ENCODE measurements around the gene NAIF1.
"Not testable (repeated sequence)": the region's sequence is repeated elsewhere in the genome, so short reads cannot be mapped to it uniquely, and the experiment has no call there.

Gene NAIF1

DNA sequence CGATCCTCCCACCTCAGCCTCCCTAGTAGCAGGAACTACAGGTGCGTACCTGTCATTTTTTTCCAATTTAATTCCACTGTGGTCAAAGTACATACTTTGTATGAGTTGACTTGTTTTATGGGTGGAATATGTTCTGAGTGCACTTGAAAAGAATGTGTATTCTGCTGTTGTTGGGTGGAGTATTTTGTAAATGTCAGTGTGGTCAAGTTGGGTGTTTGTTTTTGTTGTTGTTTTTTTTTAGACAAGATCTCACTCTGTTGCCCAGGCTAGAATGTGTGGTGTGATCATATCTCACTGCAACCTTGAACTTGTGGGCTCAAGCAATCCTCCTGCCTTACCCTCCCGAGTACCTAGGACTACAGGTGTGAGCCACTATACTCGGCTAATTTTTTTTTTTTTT, 18.8 kb upstream of the NAIF1 start:
- no peak for DNase-seq (ENCODE audit: low read depth in 2 of 2)

DNA sequence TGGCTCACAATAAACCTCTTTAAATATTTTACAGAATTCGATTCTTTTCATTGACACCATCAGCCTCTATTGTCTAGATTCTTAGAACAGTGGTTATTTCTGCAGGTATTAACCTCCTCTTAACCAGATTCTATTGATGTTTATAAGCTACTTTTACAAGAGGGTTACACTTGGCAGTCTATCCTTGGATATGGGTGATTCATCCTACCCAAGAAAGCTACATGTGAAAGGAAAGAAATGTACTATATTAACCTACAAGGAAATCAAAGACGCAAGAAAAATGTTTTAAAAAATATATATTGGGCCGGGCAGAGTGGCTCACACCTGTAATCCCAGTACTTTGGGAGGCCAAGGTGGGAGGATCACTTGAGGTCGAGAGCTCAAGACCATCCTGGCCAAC, 17.6 kb upstream of the NAIF1 start:
- DNase-seq (ENCODE audit: low read depth in 2 of 2): no peak

DNA sequence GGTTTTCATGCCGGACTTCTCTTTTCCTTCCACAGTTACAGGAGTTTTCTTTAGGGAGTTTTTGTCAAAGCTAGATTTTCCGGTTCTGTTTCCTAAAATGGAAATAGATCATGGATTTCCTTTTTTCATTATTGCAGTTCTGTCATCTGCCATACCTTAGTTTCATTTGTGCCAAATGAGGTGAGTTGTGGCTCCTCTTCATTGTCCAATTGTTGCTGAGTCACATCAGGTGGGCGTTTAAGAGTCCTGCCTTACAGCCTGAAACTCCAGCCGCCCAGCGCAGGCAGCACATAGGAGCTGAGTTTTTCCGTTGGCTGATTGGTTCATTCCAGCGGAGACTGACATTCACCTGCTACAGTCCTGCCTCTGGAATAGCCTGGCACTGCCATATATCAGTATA, 15.0 kb upstream of the NAIF1 start:
- no peak for DNase-seq (ENCODE audit: low read depth in 2 of 2)

DNA sequence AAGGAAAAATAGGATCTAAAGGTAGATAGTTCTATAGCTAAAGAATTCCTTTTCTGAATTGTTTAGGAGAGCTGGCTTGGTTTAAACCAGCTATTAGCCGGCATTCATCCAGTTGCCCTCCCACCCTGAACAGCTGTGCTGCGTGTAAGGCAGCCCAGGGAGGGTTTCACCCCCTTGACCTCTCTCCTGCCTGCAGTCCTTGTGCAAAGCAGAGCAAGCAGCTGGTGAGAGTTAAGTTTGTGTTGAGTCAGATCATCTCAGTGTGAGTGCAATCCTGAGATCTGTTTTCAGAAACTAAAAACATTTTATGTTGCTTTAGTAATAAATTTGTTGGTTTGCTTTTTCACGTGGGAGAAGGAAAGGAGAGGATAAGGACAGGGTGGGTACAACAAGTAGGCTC, 13.9 kb upstream of the NAIF1 start:
- DNase-seq (ENCODE audit: low read depth in 2 of 2): no peak

DNA sequence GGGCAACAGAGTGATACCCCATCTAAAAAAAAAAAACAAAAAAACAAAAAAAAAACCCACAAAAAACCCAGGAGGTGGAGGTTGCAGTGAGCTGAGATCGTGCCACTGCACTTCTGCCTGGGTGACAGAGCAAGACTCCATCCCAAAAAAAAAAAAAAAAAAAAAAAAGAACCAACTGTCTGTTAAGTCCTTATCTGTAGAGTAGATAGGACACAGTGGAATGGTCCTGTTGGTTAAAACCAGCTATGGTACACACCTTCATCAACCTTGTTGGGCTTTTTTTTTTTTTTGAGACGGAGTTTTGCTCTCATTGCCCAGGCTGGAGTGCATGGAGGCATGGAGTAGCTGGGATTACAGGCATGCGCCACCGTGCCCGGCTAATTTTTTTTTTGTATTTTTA, 13.1 kb upstream of the NAIF1 start:
- no peak for DNase-seq (ENCODE audit: low read depth in 2 of 2)

DNA sequence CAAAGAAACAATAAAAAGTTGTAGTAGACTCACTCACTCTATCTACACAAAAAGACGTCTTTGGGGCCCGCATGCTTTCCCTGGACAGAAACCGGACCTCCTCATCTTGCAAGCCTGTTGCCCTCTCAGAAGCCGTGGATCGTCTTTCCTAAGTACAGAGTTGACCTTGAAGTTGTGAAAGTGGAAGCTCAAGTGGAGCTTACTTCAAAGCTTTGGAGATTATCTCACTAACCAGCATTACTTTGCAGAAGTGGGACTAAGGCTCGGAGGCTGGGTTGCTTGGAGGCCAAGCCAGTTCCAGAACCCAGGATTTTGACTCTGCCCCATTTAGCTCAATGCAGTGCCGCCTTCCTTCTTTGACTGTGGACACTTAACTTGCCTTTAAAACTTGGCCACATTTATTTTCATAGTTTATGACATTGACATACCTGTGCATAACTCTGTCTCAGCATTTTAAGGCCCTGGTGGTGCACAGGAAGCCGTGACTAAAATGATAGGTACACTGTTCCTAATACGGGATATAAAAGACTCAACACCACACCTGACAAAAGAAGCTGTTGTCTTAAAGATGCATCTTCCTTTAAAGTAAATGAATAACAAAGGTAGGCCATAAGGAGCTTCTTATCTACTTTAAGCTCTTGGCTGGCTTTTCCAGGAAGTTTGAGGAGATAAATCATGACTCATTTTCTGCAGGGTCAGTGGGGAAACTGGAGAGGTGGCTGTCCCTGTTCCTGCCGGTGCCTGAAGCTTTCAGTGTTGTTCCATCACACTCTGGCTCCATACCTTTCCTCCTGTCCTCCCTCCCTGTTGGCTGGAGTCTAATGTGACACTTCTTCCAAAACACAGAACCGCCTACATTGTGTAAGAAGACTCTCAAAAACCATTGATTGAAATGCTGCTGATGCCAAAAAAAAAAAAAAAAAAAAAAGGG, 11.6 kb upstream of the NAIF1 start:
- no peak for DNase-seq (ENCODE audit: low read depth in 2 of 2)

DNA sequence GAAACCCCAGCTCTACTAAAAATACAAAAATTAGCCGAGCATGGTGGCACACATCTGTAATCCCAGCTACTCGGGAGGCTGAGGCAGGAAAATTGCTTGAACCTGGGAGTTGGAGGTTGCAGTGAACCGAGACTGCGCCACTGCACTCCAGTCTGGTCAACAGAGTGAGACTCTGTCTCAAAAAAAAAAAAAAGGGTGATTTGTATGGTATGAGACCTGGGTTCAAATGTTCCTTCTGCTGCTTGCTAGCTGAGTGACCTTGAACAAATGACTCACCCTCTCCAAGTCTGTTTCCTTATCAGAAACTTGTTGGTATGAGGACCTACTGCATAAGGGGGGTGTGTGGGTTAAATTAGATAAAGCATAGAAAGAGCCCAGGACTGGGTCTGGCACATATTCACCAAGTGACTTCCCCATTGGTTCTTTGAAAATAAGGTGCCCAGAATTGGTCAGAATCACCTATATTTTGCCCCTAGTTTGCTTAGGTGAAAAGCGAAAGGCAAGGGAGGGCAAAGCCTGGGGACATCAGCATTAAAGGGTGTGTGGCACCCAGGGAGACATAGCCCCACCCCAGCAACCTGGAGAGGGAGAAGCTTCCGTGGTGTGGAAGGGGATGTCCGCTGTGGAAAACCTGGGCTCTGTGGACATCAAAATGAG, 10.9 kb upstream of the NAIF1 start:
- DNase-seq (ENCODE audit: low read depth in 2 of 2): no peak

DNA sequence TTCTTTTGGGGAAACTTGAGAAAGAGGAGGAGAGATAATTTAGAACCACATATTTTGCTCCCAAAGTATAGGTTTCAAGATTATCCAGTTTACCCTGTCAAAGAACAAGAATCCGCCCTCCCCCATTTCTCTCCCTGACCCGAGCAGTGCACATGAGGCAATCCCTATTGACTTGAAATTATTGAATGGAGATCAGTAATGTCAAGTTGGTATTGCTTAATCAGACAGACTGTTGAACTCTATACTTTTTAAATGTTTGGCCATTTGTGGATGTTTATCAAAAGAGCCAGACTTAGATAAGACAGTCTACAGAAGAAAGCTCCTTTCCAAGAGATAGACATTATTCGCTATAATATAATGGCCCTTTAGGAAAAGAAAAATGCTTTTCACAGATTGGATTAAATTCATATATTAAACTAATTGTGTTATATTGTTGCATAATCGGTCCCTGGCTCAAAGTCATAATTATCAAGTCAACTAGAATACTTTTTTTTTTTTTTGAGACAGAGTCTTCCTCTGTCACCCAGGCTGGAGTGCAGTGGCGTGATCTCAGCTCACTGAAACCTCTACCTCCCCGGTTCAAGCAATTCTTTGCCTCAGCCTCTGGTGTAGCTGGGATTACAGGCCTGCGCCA, 6.2 kb upstream of the NAIF1 start:
- no peak for DNase-seq (ENCODE audit: low read depth in 2 of 2)

DNA sequence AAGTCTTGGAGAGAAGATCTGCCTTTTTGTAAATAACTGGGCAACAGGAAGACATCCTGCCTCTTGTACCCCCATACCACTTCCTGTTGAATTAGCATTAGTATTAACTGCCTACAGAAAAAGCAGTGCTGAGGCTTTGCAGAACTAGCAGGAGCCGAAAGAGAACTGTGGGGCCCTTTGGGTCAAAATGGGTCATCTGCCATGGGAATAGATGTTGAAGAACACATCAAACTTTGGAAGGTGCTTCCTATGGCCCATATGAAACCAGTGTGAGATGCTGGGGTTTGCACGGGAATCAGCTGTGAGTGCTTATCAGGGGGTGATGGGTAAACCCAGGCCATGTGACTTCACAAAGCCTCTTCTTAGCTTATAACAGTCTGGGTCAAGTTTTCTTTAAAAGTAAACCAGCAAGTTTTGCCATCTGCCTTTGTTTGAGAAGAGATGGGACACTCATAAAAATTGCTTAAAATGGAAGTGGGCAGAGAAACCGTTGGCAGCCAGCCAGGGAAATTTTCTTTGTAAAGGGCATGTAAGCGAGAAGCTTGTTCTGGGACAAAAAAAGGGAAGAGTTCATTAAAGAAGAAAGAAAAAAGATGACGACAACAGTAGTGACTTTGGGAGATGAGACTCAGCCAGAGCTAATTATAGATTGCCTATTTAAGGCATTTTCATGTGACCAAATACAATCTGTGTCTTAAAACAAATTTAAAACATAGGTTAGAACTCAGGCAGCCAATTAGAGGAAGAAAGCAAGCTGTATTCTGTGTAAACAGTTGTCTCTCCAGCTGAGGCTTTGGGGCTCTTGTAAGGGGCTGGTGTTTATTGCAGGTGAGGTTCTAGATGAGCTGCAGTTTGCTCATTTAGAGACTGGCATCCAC, 5.3 kb upstream of the NAIF1 start:
- DNase-seq (ENCODE audit: low read depth in 2 of 2): peak in 1 of 2 donors; percentile 20

DNA sequence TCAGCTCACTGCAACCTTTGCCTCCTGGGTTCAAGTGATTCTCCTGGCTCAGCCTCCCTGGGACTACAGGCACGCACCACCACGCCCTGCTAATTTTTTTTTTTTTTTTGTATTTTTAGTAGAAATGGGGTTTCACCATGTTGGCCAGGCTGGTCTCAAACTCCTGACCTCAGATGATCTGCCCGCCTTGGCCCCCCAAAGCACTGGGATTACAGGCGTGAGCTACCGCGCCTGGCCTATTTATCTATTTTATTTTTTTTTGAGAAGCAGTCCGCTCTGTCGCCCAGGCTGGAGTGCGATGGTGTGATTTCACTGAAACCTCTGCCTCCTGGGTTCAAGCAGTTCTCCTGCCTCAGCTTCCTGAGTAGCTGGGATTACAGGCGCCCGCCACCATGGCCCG, 4.4 kb upstream of the NAIF1 start:
- DNase-seq (ENCODE audit: low read depth in 2 of 2): not testable (repeated sequence)

DNA sequence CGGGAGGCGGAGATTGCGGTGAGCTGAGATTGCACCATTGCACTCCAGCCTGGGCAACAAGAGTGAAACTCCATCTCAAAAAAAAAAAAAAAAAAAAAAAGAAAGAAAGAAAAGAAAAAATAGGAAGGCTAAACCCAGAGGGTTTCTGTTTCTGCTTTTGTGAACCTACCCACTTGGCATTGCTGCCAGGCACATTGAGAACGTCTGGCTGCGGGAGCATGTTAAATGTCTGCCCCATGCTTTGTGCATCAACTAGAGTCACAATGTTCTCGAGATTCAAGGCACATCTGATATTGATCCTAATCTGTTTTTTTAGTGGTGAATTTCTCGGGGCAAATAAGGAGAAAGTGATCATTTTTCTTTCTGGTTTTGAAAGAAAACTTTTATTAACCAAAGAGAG, 3.8 kb upstream of the NAIF1 start:
- DNase-seq (ENCODE audit: low read depth in 2 of 2): no peak

DNA sequence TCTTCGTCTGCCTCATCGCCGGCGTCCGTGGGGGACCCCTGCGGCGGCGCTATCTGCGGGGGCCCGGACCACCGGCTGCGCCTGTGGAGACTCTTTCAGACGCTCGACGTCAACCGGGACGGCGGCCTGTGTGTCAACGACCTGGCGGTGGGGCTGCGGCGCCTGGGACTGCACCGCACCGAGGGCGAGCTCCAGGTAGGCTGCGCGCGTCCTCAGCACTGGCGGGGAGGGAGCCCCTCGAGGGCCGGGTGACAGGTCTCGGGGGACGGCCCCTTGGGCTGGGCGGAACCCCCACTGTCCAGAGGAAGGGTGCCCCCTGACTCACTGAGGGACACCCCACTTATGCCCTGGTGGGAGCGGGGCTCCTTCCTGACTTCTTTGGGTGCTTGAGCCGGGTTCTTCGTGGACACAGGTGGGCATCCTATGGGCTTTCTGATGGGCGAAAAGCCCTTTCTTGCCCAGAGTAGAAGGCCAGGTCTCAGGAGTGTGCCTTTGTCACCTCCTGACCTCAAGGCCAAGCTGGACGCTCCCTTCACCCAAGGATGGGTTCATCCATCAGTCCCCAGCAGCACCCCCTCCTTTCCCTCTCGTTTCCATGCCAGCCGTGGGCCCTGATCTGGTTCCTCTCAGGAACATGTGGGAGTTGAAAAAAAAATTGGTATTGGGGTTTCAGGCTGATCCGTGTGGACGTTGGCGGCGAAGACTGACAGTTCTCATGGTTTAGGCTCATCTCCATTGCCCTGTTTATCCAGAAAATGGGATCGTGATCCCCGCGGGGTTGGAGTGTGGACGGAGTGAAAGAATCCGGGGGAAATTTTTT, 1.5 kb upstream of the NAIF1 start:
- DNase-seq (ENCODE audit: low read depth in 2 of 2): no peak

DNA sequence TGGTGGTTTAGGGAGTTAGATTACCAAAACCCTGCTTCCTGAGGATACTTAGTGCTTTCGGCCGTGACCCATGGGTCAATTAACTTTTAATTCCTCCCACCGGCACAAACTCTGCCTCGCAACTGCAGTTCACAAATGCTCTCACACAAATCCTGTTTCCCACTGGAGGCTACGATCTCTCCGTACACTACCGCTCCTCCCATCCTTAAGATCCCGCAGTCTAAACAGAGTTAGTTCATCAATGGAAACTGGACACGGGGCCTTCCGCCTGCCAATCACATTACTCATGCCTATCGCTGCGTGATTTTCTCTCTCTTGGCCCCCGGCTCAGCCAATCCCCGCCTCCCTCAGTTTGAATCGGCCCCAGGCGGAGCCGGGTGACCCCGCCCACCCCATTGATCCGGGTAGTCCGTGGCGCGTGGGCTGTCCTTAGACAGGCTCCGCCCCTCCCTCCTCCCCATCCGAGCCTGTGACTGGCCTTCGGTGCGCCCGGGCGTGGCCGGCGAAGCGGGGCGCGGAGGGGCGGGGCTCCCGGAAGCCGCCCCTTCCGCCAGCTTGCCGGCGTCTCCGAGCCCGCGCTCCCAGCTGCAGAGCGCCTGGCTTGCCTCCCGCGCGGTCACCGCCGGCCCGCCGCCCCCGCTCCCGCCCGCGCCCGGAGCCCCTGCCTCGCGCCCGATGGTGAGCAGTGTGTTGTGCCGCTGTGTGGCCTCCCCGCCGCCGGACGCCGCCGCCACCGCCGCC, 695 bp upstream of the NAIF1 start, which contains the start of gene SLC25A25:
TSS of gene SLC25A25 (plus strand) at position 588 of the 741 bp plus-strand sequence. CDS start at position 676, 88 bp downstream.
- DNase-seq (ENCODE audit: low read depth in 2 of 2): peak; percentile 100

DNA sequence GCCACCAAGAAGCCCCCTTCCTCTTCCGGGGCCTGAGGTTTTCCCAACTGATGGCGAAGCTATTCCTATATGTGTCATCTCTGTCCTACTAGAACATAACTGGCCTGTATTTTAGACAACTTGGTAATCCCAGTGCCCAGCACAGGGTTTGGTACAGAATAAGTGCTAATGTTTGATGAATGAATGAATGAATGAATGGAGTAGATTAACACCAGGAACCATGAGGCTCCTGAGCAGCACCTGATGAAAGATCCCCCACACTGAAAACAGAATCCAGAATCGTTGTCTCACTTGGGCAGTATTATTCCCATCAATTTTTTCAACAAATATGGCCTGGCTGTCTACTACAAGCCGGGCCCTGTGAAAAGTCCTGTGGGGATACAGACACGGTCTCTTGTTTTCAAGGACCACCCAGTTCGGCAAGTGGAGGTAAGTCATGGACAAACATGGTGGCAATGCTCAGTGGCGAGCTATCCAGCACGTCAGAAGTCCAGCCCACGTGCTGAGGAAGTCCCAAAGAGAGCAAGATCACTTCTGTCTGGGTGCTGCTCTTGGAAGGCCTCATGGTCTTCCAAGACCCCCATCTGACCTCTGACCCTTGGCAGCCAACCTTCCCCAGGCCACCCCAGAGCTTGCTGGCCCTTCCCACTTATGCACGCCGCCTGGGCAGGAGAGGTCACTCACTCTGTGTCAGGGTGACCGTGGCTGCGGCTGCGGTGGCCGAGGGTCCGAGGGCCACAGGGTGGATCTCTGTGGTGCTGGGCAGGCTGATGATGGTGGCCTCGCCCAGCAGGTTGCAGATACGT, 1.0 kb downstream of the NAIF1 start:
- DNase-seq (ENCODE audit: low read depth in 2 of 2): no peak

DNA sequence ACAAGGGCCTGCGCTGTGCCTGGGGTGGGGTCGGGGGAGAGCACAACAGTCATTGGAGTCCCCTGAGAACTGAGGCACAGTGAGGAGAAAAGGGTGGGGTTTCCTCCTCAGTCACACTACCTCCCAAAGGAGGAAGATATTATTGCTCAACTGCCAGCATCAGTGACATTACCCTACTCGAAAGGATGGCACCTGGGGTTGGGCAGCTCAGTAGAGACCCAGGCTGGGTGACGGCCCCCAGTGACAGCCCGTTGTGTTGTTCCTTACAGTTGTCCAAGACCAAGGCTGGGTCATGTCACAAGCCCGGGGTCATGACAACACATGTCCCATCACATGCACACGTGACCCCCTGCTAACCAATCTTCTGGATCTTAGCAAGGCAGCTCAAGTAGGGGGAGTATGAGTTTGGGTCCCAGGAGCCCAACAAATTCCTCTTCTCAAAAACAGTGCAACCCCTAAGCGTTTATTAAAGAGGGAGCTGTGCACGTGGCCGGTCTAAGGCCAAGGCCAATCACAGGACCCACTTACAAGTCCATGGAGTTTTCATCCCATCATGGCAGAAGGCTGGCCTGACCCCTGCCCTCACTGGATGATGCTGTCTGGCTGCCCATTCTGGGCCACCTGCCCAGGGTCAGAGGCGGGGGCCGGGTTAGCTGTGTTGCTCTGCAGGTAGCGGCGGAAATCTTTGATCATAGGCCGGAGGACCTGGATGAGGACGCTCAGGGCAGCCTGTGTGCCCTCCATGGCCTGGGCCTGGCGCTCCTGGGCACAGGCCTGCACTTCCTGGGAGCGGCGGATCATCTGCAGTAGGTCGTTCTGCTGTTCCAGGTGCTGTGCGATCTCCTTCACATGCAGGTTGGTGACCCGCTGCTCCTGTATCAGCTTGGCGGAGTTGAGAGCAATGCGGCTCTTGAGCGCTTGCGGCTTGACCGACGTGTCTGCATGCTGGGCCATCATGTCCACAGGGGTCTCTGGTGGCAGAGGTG, 4.0 kb downstream of the NAIF1 start:
- no peak for DNase-seq (ENCODE audit: low read depth in 2 of 2)

DNA sequence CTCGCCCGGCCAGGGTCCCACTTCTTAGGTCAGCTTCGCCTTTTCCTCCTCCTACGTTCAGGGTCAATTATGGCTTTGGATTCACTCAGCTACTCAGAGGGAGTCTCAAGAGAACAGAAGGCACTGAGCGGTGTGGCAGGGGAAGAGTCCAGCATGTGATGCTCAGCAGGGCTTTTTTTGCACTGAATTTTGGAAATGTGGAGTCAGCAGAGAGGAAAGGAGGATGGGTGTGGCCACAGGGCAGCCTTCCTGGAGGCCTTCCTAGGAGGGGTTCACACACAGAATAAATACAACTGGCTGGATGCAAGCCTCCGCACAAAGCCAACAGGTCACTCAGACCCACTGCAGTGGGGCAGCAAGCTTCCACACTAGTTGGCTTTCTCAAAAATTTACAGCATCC, 4.8 kb downstream of the NAIF1 start:
- DNase-seq (ENCODE audit: low read depth in 2 of 2): no peak

DNA sequence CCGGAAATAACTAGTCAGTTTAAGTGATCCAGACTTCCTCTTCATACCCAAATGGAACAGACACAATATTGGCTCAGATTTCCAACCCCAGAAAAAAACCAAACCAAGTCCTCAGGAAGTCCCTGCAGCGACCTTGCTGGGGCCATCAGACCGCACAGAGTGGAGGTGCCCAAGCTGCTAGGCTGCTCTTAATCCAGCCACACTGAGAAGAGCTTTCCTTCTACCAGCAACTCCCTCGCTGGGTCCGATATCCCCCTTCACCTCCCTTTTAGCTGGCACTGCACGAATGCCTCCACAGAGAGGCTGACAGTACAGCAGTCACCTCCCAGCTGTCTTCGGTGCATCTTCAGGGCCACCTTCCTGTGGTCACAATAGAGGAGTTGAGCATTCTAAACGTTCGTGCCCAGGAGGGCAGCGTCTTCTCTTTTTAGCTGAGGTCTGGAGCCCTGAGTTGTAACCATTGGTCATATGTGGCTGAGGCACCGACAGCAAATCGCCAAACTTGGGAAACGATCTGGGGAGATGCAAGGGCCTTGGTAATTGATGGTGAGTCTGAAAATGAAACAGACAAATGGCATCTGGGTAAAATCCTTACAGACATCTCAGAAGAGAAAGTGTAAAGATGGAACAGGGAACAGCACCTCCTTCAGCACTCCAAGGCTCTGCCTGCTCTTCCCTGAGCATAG, 5.7 kb downstream of the NAIF1 start:
- no peak for DNase-seq (ENCODE audit: low read depth in 2 of 2)
